ENCODE data around the gene DRD3. TPM values are rescaled to one million over a fixed set of nuclear protein-coding genes. Genes with fewer than 3 reads are reported as not detected.

Gene DRD3
- polyA plus RNA-seq, 1 donor from 2014 or later, result not detected

DNA sequence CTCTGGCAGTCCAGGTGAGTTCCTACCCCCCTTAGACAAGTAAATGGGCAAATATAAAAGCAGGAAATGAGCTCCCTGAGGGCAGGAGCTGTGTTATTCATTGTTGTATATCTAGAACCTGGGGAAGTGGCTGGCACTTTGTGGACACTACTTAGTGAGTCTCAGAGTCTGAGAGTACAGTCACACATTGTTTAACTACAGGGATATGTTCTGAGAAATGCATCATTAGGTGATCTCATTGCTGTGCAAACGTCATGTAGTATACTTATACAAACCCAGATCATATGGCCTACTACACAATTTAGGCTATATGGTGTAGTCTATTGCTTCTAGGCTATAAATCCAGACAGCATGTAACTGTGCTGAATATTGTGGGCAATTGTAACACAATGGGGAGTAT lies 52.4 kb downstream of the DRD3 start:
- Histone ChIP-seq H3K27ac (ENCODE audit: low read length) (no peak overlapping the region), H3K79me2 (replicated peaks; ENCODE audit: insufficient read depth, low read length) (no peaks in the 10 kb centered on the region), H3K9me3 (ENCODE audit: low read length) (no peaks in the 10 kb centered on the region), H2AFZ (ENCODE audit: low read depth, low read length) (no peak overlapping the region), H3K9ac (ENCODE audit: low read length) (no peak overlapping the region), H3K4me3 (ENCODE audit: low read length) (no peak overlapping the region), H3K9me2 (ENCODE audit: insufficient read depth, low read length) (no peaks in the 10 kb centered on the region), H3K27me3 (ENCODE audit: insufficient read depth, low read depth, low read length) (no peaks in the 10 kb centered on the region), H3F3A (ENCODE audit: insufficient read depth, low read length, poor library complexity, severe bottlenecking) (no peaks in the 10 kb centered on the region), H3K36me3 (ENCODE audit: insufficient read depth, low read length) (no peaks in the 10 kb centered on the region), H4K20me1 (ENCODE audit: insufficient read depth) (no peaks in the 10 kb centered on the region), H3K4me2 (ENCODE audit: low read length) (no peak overlapping the region)
- no peak for TF ChIP-seq EP300 (conservative IDR thresholded peaks at IDR 0.05; ENCODE audit: poor library complexity, severe bottlenecking)
- no peak for TF ChIP-seq EZH2 (IDR thresholded peaks at IDR 0.05; ENCODE audit: borderline replicate concordance, insufficient read depth, low read length, poor library complexity, severe bottlenecking)
- TF ChIP-seq RAD21 (conservative IDR thresholded peaks at IDR 0.05), result no peak
- TF ChIP-seq MXI1 (conservative IDR thresholded peaks at IDR 0.05; ENCODE audit: poor library complexity, severe bottlenecking), result no peak
- no peak for TF ChIP-seq TAF1 (IDR thresholded peaks at IDR 0.05; ENCODE audit: low read depth)
- no peak for TF ChIP-seq POLR2AphosphoS5 (IDR thresholded peaks at IDR 0.05)
- no peak for TF ChIP-seq SMC3 (conservative IDR thresholded peaks at IDR 0.05; ENCODE audit: poor library complexity)
- TF ChIP-seq, protein P1, sequence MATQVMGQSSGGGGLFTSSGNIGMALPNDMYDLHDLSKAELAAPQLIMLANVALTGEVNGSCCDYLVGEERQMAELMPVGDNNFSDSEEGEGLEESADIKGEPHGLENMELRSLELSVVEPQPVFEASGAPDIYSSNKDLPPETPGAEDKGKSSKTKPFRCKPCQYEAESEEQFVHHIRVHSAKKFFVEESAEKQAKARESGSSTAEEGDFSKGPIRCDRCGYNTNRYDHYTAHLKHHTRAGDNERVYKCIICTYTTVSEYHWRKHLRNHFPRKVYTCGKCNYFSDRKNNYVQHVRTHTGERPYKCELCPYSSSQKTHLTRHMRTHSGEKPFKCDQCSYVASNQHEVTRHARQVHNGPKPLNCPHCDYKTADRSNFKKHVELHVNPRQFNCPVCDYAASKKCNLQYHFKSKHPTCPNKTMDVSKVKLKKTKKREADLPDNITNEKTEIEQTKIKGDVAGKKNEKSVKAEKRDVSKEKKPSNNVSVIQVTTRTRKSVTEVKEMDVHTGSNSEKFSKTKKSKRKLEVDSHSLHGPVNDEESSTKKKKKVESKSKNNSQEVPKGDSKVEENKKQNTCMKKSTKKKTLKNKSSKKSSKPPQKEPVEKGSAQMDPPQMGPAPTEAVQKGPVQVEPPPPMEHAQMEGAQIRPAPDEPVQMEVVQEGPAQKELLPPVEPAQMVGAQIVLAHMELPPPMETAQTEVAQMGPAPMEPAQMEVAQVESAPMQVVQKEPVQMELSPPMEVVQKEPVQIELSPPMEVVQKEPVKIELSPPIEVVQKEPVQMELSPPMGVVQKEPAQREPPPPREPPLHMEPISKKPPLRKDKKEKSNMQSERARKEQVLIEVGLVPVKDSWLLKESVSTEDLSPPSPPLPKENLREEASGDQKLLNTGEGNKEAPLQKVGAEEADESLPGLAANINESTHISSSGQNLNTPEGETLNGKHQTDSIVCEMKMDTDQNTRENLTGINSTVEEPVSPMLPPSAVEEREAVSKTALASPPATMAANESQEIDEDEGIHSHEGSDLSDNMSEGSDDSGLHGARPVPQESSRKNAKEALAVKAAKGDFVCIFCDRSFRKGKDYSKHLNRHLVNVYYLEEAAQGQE (IDR thresholded peaks at IDR 0.05; ENCODE audit: borderline replicate concordance), result no peak
- TF ChIP-seq, protein P2, sequence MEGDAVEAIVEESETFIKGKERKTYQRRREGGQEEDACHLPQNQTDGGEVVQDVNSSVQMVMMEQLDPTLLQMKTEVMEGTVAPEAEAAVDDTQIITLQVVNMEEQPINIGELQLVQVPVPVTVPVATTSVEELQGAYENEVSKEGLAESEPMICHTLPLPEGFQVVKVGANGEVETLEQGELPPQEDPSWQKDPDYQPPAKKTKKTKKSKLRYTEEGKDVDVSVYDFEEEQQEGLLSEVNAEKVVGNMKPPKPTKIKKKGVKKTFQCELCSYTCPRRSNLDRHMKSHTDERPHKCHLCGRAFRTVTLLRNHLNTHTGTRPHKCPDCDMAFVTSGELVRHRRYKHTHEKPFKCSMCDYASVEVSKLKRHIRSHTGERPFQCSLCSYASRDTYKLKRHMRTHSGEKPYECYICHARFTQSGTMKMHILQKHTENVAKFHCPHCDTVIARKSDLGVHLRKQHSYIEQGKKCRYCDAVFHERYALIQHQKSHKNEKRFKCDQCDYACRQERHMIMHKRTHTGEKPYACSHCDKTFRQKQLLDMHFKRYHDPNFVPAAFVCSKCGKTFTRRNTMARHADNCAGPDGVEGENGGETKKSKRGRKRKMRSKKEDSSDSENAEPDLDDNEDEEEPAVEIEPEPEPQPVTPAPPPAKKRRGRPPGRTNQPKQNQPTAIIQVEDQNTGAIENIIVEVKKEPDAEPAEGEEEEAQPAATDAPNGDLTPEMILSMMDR (IDR thresholded peaks at IDR 0.05; ENCODE audit: poor library complexity, severe bottlenecking), result no peak

GRCh38 chr3:114122027-114122709 lies 56.7 kb downstream of the DRD3 start:
- H3K27me3 ChIP-seq (ENCODE audit: insufficient read depth, low read depth, low read length), result no peaks in the 10 kb centered on the region
- H3K79me2 ChIP-seq (replicated peaks; ENCODE audit: insufficient read depth, low read length), result no peaks in the 10 kb centered on the region
- H2AFZ ChIP-seq (ENCODE audit: low read depth, low read length), result peak overlapping the region; percentile 4
- H3K9me3 ChIP-seq (ENCODE audit: low read length), result no peaks in the 10 kb centered on the region
- no peaks in the 10 kb centered on the region for H3K9me2 ChIP-seq (ENCODE audit: insufficient read depth, low read length)
- H4K20me1 ChIP-seq (ENCODE audit: insufficient read depth), result no peaks in the 10 kb centered on the region
- H3K27ac ChIP-seq (ENCODE audit: low read length), result peak overlapping the region; percentile 78
- H3K9ac ChIP-seq (ENCODE audit: low read length), result peak overlapping the region; percentile 43
- H3F3A ChIP-seq (ENCODE audit: insufficient read depth, low read length, poor library complexity, severe bottlenecking), result no peaks in the 10 kb centered on the region
- no peaks in the 10 kb centered on the region for H3K36me3 ChIP-seq (ENCODE audit: insufficient read depth, low read length)
- H3K4me3 ChIP-seq (ENCODE audit: low read length), result peak overlapping the region; percentile 18
- TF ChIP-seq, protein P2 (IDR thresholded peaks at IDR 0.05; ENCODE audit: poor library complexity, severe bottlenecking), result no peak
- no peak for TF ChIP-seq EZH2 (IDR thresholded peaks at IDR 0.05; ENCODE audit: borderline replicate concordance, insufficient read depth, low read length, poor library complexity, severe bottlenecking)
- TF ChIP-seq, protein P1 (IDR thresholded peaks at IDR 0.05; ENCODE audit: borderline replicate concordance), result no peak
- TF ChIP-seq RAD21 (conservative IDR thresholded peaks at IDR 0.05), result no peak
- no peak for TF ChIP-seq TAF1 (IDR thresholded peaks at IDR 0.05; ENCODE audit: low read depth)
- no peak for TF ChIP-seq EP300 (conservative IDR thresholded peaks at IDR 0.05; ENCODE audit: poor library complexity, severe bottlenecking)
- H3K4me2 ChIP-seq (ENCODE audit: low read length), result no peak overlapping the region
